ENCODE measurements around the gene C13orf46.

The C13orf46 gene

DNA sequence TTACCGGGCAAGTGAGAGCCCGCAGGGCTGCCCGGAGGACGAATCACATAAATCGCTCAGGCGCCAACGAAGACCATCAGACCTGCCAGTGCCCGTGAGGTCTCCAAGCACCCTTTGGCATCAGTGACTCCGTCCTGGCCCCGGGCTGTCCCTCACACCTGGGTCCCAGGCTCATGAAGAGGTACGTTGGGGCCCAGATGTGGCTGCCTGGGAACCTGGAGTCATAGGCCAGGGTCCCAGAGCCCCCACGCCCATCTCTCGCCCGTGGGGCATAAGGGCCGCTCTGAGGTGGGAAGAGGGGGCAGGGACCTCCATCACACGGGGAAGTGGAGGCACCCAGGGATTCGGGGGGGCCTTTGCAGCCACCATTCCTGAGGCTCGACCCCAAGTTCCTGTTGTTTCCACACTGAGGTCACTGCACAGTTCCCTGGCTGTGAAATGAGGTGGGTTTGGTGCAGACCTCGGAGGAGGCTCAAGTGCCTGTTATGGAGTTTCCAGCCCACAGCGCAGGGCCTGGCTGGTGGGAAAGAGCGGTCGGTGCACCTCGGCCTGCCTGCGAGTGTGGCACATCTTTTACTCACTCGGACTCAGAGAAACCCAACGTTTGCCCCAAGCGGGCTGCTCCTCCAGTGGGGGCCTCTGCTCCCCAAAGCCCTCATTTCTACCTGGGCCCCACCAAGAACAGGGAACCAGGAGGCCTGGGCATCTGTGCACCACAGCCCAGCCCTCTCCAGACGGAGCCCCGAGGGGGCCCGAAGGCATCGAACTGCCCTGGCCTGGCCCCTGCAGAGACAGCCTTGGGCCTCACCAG lies 35.9 kb upstream of the C13orf46 start:
- no peak for DNase-seq

DNA sequence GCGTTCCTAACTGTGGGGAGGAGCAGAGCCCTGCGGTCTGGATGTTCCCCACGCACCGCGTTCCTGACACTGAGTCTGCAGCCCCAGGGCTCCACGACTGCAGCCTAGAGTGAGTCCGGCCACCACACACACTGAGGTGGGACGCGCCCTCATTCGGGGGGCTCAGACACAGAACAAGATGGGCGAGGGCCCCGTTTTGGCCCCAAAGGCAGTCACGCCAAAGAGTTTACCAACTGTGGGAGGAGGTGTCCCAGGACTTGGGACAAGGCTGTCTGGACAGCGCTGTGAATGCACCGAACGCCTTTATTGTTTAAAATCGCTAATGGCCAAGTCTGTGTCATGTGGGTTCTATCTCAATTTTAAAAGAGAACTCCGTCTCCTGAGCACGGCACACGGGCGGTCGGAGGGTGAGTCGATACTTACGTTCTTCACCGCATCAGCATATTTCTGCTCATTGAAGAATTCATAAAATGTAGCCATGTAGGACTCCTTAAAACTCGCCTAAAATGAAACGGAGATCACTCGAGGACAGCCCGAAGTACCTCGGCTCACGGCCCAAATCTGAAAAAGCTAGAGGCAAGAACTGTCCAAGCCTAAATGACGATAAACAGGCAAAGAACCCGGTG lies 35.2 kb upstream of the C13orf46 start:
- no peak for DNase-seq

DNA sequence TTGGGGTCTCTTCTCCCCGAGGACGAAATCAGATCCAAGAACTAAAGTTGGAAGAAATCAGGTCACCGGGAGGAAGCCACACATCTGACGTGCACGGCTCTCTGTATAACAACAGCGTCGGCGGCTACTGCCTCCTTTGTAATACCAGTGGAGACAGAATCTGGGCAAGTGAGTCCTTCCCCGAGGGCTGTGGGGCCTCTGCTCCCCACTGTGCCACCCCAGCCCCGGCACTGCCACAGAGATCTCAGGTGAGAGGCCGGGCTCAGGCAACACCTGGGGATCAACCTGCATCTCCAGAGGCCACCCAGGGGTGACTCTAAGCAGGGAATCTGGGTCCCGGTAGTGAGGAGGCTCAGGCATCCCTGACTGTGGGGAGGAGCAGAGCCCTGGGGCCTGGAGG lies 33.7 kb upstream of the C13orf46 start:
- no peak for DNase-seq

DNA sequence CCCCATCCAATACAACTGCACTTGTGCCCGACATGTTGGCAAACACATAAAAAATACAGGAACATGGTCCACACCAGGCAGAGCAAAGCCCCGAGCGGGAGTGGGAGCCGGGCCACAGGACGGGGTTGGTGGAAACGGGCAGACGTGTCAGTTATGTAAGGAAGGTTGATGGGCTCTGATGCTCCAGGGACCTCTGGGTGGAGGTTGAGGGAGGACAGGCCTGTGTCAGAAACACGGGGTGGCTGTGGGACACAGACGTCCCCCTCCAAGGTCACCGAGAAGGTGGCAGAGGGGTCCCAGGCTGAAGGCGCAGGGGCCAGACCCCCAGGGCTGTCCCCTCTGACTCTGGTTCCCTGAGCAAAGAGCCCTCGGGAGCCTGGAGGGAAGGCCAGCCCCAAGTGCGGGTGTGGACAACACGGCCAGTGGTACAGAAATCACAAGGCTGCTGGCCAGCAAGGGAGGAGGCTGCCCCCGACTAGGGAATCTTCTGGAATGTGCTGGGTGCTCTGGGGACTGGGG lies 31.4 kb upstream of the C13orf46 start:
- no peak for DNase-seq

DNA sequence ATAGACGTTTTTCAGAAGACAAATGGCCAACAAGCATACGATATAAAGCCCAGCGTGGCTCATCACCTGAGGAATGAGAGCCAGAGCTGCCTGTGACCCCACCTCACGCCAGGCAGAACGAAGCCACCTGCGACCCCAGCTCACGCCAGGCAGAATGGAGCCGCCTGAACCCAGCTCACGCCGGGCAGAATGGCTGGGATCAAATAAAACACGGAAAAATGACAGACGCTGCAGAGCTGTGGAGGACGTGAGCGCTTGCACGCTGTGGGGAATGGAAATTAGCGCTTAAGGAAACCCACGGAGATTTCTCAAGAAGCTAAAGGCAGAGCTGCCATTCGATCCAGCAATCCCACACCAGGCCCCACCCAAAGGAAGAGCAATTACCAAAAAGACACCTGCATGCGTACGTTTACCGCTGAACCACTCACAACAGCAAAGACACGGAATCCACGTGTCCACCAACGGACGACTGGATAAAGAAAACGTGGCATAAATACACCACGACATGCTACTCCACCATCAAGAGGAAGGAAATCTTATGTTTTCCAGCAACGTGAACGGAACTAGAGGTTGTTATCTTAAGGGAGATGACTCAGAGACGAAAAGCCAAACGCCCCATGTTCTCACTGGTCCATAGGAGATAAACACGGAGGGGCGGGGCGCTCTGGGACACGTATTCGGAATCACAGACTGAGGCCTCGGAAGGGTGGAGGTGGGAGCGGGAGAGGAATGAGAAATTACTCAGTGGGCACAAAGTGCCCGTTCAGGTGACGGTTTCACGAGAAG lies 30.7 kb upstream of the C13orf46 start:
- no peak for DNase-seq

DNA sequence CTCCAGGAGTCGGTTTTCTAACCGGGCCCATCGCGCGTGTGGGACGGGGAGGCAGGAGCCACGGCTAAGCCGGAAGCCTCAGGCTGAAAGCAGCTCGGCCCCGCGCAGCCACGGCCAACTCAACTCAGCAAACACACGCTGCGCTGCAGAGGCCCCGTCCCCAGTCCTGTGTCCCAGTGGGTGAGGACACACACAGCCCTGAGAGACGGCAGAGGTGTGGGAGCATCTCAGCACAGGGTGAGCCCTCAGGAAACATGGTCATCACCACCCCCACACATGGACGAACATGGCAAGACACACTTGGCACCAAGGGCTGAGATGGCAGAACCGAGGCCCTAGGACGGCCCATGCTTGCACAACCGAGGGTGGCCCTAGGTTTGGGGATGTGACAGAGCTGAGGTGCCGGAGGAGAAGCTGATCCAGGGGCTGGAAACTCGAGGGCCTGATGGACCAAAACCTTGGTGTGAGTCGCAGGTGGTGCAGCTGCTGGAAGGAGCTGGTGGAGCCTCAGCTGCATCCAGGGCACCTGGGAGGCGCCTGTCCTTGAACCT lies 29.0 kb upstream of the C13orf46 start:
- no peak for DNase-seq

DNA sequence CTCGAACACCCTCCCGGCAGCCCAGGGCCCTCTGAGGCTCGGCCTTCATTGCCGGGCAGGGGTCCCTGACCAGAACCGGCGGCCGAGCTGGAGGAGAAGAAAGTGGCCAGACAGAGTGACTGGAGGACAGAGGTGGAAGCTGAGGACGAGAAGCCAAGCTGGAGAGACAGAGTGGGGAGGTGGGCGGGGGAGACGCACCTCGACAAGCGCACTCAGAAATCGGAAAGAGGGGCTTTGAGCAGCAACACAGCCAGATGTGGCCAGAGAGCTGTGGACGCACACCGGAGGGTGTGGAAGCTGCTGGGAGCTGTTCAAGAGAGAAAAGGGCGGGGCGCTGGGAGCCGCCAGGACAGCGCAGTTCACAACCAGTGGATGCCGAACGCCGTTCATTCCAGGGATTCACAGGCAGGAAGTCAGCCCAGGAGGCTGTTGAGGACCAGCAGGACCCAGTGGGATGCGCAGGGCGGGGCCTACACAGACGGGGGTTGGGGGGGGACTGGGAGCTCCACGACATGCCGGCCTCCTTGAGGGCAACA lies 28.2 kb upstream of the C13orf46 start:
- DNase-seq, result no peak

DNA sequence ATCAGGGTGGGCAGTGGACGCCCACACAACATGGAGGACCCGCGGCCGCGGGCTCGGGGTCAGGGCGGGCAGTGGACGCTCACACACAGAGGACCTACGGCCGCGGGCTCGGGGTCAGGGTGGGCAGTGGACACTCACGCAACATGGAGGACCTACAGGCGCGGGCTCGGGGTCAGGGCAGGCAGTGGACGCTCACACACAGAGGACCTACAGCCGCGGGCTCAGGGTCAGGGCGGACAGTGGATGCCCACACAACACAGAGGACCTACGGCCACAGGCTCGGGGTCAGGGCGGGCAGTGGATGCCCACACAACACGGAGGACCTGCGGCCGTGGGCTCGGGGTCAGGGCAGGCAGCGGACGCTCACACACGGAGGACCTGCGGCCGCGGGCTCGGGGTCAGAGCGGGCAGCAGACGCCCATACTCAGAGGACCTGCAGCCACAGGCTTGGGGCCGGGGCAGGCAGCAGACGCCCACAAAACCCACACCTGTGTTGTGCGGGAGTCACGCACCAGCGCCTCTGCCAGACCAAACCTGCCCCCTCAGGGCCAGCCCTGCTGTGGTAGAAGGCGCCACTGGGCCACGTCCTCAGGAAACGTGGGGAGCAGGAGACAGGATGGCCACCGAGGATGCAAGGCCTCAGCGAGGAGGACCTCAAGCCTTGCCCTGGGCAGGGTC lies 27.6 kb upstream of the C13orf46 start:
- DNase-seq, result no peak

DNA sequence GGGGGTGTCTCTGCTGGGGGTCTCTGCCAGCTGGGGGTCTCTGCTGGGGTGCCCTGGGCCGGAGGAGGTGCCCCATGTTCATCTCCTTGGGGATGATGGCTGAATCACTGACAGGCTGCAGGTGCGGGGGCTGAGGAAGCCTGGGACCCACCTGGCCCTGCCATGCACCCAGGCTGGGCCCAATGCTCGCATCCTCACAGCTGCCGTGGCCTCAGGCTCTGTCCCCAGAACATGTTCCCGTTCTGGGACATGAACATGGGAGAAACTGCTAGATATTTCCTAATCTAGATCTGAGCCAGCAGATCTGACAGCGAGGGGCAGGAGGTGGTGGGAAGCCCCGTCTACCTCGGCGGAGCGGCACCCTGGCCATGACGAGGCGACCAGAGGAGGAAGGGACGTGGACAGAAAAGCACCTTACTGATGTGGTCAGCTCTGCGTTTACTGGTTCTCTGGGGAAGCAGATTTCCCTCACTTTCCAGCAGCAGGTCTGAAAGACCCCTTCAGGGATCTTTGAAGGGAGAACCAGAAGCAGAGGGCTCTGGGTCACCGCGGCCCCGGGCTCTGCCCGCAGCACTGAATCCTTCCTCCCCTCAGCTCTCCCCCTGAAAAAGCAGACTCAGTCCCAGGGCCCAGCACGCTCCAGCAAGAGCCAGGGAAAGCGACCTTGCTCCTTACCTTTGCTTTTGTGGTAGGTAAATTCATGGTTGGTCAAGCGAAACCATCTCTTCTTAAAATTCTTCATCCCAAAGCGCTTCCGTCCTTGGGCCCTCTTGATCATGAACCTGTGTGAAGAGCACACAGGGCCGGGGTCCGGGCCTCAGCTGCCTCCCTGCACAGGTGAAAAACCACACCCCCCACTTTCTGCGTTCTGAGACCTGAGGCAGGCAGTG lies 26.5 kb upstream of the C13orf46 start:
- no peak for DNase-seq

DNA sequence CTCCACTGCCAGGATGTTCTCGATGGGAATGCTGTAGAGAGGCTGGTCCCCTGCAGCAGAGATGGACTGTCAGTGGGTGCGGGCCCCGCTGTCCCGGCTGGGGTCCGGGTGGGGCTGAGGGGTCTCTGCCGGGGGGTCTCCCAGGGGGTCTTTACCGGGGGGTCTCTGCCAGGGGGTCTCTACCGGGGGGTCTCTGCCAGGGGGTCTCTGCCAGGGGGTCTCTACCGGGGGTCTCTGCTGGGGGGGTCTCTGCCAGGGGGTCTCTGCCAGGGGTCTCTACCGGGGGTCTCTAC lies 25.7 kb upstream of the C13orf46 start:
- DNase-seq, result no peak

DNA sequence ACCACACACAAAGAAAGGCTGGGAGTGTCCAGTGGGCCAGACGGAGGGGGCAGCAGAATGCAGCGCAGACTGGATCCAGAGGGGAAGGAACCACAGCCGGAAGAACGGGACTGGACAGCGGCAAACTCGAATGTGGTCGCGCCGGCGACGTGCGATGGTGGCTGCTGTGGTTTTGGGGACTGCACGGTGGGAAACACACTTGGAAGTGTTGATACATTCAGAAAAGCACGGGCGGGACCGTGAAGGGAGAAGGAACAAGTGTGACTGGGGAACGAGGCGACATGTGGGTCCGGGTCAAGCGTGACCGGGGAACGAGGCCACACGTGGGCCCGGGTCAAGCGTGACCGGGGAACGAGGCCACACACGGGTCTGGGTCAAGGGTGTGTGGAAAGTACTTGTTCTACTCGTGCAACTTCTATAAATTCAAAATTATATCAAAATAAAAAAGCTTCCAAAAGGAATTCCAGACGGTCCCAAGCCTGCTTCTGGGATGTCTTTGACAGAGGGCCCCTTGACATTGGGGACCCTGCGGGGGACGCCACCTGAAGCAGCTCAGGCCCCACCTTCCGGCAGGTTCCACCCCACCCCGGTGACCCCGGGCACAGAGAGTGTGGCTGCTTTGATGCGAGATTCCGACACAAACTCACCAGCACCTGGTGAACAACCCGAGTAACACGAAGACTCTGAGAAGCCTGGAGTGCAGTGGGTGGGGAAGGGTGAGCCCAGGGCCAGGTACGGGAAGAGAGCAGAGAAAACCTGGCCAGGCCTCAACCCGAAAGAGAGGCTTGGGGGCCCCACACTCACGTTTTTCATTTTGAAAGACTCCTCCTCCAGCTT lies 25.1 kb upstream of the C13orf46 start:
- no peak for DNase-seq

DNA sequence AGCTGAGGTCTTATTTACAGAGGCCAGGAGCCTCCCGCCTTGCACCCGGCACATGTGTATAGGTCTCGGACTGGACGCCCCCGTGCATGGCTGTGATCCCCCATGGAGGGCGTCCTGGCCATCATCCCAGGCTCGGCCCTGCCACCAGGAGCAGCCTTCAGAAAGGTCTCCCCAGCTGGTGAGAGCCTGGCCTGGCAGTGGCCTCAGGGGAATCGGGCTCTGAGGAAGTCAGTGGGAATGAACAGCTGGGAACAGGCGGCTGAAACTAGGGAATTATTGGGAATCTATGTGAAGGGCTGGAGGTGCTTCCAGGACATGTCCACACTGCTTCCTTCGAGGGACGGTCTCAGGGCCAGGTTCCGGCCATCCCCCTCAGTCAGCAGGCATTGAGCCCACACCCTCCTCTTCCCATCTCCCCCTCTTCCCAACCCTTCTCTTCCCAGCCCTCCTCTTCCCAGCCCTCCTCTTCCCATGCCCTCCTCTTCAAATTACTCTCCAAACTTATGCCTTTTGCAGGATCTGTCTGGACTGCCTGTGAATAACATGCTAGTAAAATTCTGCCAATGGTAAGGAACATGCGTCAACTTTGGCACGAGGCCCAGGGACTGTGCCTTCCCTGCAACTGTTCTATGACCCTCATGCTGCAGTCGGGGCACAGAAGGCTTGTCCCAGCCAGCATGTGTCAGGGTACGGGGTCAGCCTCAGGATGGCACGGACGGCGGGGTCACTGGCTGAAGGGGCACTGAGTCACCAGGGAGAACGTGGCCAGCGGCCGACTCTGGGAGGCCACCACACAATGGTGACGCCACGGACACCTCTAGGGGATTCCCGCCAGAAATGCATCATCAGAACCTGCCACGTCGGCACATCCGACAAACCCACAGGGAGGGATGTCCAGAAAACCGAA lies 24.2 kb upstream of the C13orf46 start:
- no peak for DNase-seq

DNA sequence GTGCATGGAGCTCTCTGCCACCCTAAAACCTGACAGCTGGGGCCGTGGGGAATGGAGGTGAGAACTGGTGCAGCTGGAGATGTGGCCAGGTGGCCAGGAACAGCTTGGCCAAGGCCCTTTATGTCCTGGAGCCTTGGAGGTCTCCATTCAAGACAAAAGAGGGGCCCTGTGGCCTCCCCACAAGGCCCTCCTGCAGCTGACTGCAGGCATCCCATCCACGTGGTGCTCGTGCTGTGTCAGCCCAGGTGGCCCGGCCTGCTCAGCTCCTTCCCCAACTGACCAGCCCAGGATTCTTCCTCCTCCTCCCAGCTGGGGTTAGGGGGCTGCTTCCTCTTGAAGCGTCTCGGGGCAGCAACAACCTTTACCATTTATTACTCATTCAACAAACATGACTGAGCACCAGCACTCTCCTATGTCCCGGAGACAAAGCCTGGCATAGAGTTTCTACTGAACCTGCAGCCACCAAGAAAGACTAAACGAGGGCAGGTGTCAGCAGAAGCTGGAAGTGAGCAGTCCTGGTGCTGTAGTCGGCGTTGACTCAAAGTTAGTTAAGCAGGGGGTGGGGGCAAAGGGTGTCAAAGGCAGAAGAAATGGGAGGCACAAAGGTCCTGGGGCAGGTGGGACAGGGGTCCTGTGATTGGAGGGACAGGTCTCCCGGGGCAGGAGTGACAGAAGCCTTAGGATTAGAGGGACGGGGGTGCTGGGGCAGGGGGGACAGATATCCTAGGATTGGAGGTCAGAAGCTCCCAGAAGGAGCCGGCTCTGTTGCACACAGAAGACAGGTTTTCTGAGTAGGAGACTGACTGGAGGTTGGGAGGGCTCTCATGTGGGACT lies 23.3 kb upstream of the C13orf46 start:
- no peak for DNase-seq

DNA sequence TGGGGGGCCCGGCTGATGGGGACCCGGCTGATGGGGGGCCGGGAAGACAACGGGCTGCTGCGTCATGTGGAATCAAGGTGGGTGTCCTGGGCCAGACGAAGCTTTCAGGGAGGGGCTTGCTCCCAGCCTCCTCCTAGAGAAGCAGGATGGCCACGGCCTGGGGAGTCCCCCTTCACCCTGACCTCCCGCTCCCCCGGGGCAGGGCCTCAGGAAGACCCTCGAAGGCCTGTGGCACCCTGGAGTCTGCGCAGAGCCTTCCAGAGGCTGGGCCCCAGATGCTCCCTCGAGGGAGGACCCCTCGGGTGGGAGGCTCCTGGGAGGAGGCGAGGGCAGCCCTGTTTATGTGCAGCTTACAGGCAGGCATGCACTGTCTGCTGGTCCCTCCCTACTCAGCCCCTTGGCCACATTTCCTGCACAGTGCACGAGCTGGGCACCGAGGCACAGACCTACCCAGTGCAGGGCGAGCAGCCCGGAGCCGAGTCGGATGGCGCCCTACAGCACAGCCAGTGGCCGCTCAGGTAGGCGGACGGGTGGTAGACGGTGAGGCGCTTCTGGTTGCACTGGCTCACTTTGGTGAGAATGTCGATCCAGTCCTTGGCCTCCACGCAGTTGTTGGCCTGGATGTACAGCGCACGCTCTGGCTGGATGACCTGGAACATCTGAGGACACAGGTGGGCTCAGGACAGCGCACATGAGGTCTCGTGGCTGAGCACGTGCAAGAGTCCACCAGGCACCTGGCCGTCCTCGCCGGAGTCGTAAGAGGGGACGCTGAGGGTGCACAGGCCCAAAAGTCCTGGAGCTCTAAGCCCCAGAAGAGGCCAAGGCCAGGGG lies 22.4 kb upstream of the C13orf46 start:
- DNase-seq, result no peak

DNA sequence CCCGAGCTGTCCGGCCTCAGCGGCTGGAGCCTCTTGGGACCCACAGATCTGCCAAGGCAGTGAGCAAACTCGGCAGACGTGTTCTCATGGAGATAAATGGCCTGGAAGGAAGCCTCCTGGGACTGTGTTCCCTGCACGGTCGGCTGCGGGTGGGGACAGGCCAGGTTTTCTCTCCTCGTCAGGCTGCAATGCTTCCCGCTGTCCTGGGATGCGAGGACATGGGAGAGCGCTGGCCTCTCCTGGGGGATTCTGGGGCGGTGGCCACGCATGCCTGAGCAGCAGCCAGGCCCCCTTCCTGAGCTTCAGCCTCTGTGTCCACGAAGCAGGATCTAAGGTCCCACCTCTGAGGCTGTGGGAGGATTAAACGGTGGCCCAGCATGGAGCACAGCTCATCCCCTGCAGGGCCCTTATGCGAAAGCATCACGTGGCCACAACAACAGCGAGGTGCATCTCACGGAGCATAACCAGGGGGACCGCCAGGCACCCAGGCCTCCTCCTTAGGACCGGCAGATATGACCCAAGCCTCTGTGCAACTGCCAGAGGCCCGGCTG lies 21.2 kb upstream of the C13orf46 start:
- DNase-seq, result no peak

DNA sequence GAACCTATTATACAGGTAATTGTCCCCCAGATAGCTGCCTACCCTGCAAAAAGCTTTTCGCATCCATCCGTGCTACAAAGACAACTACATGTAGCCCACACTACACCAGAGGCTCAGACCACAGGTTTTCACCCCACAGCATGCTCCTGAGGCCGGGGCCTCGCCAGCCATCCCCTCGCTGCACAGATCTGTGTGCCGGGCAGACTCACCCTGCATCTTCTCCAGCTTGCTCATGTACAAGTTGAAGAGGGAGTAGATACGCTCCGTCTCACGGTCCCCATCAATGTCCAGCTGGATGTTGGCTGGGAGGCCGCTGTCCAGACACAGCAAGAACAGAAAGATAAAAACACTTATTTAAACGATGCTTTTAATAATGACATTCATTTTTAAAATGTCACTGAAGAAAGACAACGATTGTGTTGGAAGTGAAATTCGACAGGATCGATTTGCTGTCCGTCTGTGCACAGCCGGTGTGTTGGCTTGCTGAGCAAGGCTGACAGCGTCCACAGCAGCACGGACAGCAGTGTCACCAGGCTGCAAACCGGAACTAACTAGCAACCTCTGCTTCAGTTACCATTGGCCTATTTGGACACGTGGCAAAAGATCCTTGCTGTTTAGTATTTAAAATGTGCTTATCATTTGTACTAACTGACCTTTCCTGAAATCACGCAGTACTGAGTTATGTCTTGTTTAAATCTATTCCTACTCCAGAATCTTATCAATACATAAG lies 18.6 kb upstream of the C13orf46 start:
- no peak for DNase-seq
